HEK293 (cell line): ENCODE measurements around the gene HYPK.
A peak's percentile ranks its signal among the peaks of the same experiment; 100 is the strongest.

Source experiments
- CTCF ChIA-PET: fragments of 350-600 bp; formaldehyde crosslinking; extraction: SDS; loops from one replicate; lab custom pipeline; 2021; ENCODE audit warnings: antibody characterized with exemption; lab: Yijun Ruan, JAX
- POLR2A ChIA-PET: fragments of 300-600 bp; formaldehyde crosslinking; extraction: SDS; loops from one replicate; lab custom pipeline; 2020; ENCODE audit warnings: antibody characterized with exemption, inconsistent platforms; lab: Yijun Ruan, JAX
- H3K27ac ChIP-seq: fragments of 200-500 bp; sonication (Bioruptor generic); 2 replicates; pipeline ENCODE4 v1.5.1; 2014; ENCODE audit warnings: low read depth, low read length, control low read depth, inconsistent platforms; ENCODE audit errors: extremely low read depth
- H3K36me3 ChIP-seq, 2 experiments: fragments of 200-500 bp in 1 of 2; sonication (Bioruptor generic) in 1 of 2; 1 replicate in 1 of 2; 2 replicates in 1 of 2; pipeline ENCODE4 v1.5.1; 2014 to 2017; ENCODE audit warnings: inconsistent platforms in 2 of 2, low read length in 2 of 2; ENCODE audit not compliant: control insufficient read depth in 2 of 2, insufficient read depth in 1 of 2
- H3K4me1 ChIP-seq: fragments of 200-500 bp; sonication (Bioruptor generic); 2 replicates; pipeline ENCODE4 v1.5.1; 2014; ENCODE audit warnings: mild to moderate bottlenecking, low read length, inconsistent platforms; ENCODE audit not compliant: control insufficient read depth, insufficient read depth
- H3K4me3 ChIP-seq: 2 replicates; pipeline ENCODE4 v1.5.1; 2011; ENCODE audit warnings: low read depth, mild to moderate bottlenecking, control low read depth, low read length, moderate library complexity
- H3K9me3 ChIP-seq: fragments of 200-500 bp; sonication (Bioruptor generic); 2 replicates; pipeline ENCODE4 v1.5.1; 2014; ENCODE audit warnings: low read depth, low read length, inconsistent platforms; ENCODE audit not compliant: control insufficient read depth, insufficient read depth
- KLF16 ChIP-seq: fragments of 450-650 bp; formaldehyde crosslinking; IDR thresholded peaks from 2 replicates; pipeline ENCODE4 v1.5.1; 2017; ENCODE audit warnings: missing biosample characterization, missing genetic modification characterization
- WT1 ChIP-seq: fragments of 450-650 bp; formaldehyde crosslinking; IDR thresholded peaks from 2 replicates; pipeline ENCODE4 v1.5.1; 2016; ENCODE audit warnings: missing biosample characterization, missing genetic modification characterization
- ZIC2 ChIP-seq: fragments of 450-650 bp; formaldehyde crosslinking; IDR thresholded peaks from 2 replicates; pipeline ENCODE4 v1.5.1; 2016; ENCODE audit warnings: missing biosample characterization, missing genetic modification characterization
- ZNF239 ChIP-seq: fragments of 450-650 bp; formaldehyde crosslinking; IDR thresholded peaks from 2 replicates; pipeline ENCODE4 v1.5.1; 2016; ENCODE audit warnings: missing biosample characterization, missing genetic modification characterization
- ZNF324 ChIP-seq: fragments of 450-650 bp; formaldehyde crosslinking; IDR thresholded peaks from 2 replicates; pipeline ENCODE4 v1.5.1; 2016; ENCODE audit warnings: missing biosample characterization, missing genetic modification characterization
- ZNF335 ChIP-seq: fragments of 450-650 bp; formaldehyde crosslinking; conservative IDR thresholded peaks from 2 replicates; pipeline ENCODE4 v1.5.1; 2016; ENCODE audit warnings: missing biosample characterization, missing genetic modification characterization
- ZNF501 ChIP-seq: fragments of 450-650 bp; formaldehyde crosslinking; IDR thresholded peaks from 2 replicates; pipeline ENCODE4 v1.5.1; 2016; ENCODE audit warnings: missing biosample characterization, missing genetic modification characterization
- ZNF571 ChIP-seq: fragments of 450-650 bp; formaldehyde crosslinking; IDR thresholded peaks from 2 replicates; pipeline ENCODE4 v1.5.0; 2017; ENCODE audit warnings: missing biosample characterization, missing genetic modification characterization
- ZNF629 ChIP-seq: fragments of 450-650 bp; formaldehyde crosslinking; IDR thresholded peaks from 2 replicates; pipeline ENCODE4 v1.5.1; 2017; ENCODE audit warnings: missing biosample characterization, missing genetic modification characterization
- ZNF664 ChIP-seq: fragments of 450-650 bp; formaldehyde crosslinking; IDR thresholded peaks from 2 replicates; pipeline ENCODE4 v1.5.1; 2016; ENCODE audit warnings: missing biosample characterization, missing genetic modification characterization
- ZNF701 ChIP-seq: fragments of 450-650 bp; formaldehyde crosslinking; IDR thresholded peaks from 2 replicates; pipeline ENCODE4 v1.5.1; 2016; ENCODE audit warnings: missing biosample characterization, missing genetic modification characterization
- ZNF768 ChIP-seq: fragments of 450-650 bp; formaldehyde crosslinking; IDR thresholded peaks from 2 replicates; pipeline ENCODE4 v1.5.1; 2018; ENCODE audit warnings: missing biosample characterization, mild to moderate bottlenecking, missing genetic modification characterization
- ZSCAN30 ChIP-seq: fragments of 450-650 bp; IDR thresholded peaks from 2 replicates; pipeline ENCODE4 v1.5.1; 2018; ENCODE audit warnings: missing biosample characterization, mild to moderate bottlenecking, missing genetic modification characterization, moderate library complexity
- TF ChIP-seq, protein P1 (sequence below): fragments of 450-650 bp; formaldehyde crosslinking; IDR thresholded peaks from 2 replicates; pipeline ENCODE4 v1.5.1; 2016; ENCODE audit warnings: missing biosample characterization, missing genetic modification characterization
- TF ChIP-seq, protein P2 (sequence below): fragments of 450-650 bp; formaldehyde crosslinking; IDR thresholded peaks from 2 replicates; pipeline ENCODE4 v1.5.1; 2016; ENCODE audit warnings: missing biosample characterization, missing genetic modification characterization
- TF ChIP-seq, protein P3 (sequence below): fragments of 450-650 bp; formaldehyde crosslinking; conservative IDR thresholded peaks from 2 replicates; pipeline ENCODE4 v1.5.1; 2016; ENCODE audit warnings: low read depth, missing biosample characterization, missing genetic modification characterization
- TF ChIP-seq, protein P4 (sequence below): fragments of 450-650 bp; formaldehyde crosslinking; IDR thresholded peaks from 2 replicates; pipeline ENCODE4 v1.5.1; 2016; ENCODE audit warnings: missing biosample characterization, missing genetic modification characterization
- TF ChIP-seq, protein P5 (sequence below): fragments of 450-650 bp; formaldehyde crosslinking; IDR thresholded peaks from 2 replicates; pipeline ENCODE4 v1.5.1; 2016; ENCODE audit warnings: missing biosample characterization, missing genetic modification characterization
- TF ChIP-seq, protein P6 (sequence below): fragments of 450-650 bp; formaldehyde crosslinking; IDR thresholded peaks from 2 replicates; pipeline ENCODE4 v1.5.1; 2016; ENCODE audit warnings: missing biosample characterization, missing genetic modification characterization
- TF ChIP-seq, protein P7 (sequence below): fragments of 450-650 bp; formaldehyde crosslinking; IDR thresholded peaks from 2 replicates; pipeline ENCODE4 v1.5.1; 2017; ENCODE audit warnings: missing biosample characterization, missing genetic modification characterization

HYPK gene

DNA sequence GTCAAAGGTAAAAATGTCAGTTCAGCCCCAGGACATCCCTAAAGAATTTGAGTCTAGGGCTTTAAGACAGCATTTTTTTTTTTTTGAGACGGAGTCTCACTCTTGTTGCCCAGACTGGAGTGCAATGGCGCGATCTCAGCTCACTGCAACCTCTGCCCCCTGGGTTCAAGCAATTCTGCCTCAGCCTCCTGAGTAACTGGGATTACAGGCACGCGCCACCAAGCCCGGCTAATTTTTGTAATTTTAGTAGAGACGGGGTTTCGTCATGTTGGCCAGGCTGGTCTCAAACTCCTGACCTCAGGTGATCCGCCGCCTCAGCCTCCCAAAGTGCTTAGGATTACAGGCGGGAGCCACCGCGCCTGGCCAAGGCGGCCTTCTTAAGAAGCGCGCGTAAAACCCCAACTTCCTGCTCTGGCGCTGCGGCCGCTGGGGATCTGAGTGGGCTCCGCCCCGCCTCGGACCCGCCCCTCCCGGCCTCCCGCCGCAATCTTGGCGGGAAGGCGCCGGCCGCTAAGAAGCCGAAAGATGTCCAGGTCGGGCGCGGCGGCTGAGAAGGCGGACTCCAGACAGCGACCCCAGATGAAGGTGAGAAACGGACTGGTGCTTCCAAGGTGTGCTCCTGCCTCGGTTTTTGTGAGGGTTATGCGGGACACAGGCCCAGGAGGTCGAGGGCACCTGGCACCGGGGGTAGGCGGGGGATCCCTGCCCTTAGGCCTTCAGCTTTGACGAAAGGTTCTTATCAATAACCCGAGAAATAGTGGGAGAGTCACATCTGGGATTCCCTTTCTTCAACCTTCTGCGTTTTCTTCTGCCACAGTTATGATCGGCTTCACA lies 26.3 kb downstream of the HYPK start, which contains the start of gene WDR76:
TSS of gene WDR76 (plus strand) at position 495 of the 834 bp plus-strand sequence. CDS start at position 526, 31 bp downstream.
- CTCF ChIA-PET: no interaction called here
- Histone ChIP-seq H3K27ac (peak within 1 kb of the TSS; percentile 75), H3K4me1 (0 out of 2 replicates have a peak, but pooled peaks cover 4% of the 10 kb centered on the region)
- TF ChIP-seq ZIC2 (tag by site-specific recombination) (peak; percentile 37; the same call in 1 of the 2 replicates), ZNF239 (tag by site-specific recombination) (no peak), ZSCAN30 (tag by site-specific recombination) (peak; percentile 52; the same call in 1 of the 2 replicates), ZNF324 (peak; percentile 62; the same call in 1 of the 2 replicates), ZNF768 (tag by site-specific recombination) (no peak), WT1 (tag by site-specific recombination) (0 out of 2 replicates have a peak, but pooled peaks have one; percentile 42), ZNF701 (no peak), ZNF629 (tag by site-specific recombination) (peak; percentile 24), ZNF335 (tag by site-specific recombination) (peak; percentile 86), ZNF571 (no peak), ZNF501 (tag by site-specific recombination) (peak; percentile 71; the same call in 1 of the 2 replicates), ZNF664 (tag by site-specific recombination) (no peak), KLF16 (tag by site-specific recombination) (peak; percentile 27; the same call in 1 of the 2 replicates)
- TF ChIP-seq, protein P1, sequence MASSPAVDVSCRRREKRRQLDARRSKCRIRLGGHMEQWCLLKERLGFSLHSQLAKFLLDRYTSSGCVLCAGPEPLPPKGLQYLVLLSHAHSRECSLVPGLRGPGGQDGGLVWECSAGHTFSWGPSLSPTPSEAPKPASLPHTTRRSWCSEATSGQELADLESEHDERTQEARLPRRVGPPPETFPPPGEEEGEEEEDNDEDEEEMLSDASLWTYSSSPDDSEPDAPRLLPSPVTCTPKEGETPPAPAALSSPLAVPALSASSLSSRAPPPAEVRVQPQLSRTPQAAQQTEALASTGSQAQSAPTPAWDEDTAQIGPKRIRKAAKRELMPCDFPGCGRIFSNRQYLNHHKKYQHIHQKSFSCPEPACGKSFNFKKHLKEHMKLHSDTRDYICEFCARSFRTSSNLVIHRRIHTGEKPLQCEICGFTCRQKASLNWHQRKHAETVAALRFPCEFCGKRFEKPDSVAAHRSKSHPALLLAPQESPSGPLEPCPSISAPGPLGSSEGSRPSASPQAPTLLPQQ (tag by site-specific recombination): peak; percentile 73; the same call in 1 of the 2 replicates
- TF ChIP-seq, protein P2, sequence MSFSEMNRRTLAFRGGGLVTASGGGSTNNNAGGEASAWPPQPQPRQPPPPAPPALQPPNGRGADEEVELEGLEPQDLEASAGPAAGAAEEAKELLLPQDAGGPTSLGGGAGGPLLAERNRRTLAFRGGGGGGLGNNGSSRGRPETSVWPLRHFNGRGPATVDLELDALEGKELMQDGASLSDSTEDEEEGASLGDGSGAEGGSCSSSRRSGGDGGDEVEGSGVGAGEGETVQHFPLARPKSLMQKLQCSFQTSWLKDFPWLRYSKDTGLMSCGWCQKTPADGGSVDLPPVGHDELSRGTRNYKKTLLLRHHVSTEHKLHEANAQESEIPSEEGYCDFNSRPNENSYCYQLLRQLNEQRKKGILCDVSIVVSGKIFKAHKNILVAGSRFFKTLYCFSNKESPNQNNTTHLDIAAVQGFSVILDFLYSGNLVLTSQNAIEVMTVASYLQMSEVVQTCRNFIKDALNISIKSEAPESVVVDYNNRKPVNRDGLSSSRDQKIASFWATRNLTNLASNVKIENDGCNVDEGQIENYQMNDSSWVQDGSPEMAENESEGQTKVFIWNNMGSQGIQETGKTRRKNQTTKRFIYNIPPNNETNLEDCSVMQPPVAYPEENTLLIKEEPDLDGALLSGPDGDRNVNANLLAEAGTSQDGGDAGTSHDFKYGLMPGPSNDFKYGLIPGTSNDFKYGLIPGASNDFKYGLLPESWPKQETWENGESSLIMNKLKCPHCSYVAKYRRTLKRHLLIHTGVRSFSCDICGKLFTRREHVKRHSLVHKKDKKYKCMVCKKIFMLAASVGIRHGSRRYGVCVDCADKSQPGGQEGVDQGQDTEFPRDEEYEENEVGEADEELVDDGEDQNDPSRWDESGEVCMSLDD (tag by site-specific recombination): 0 out of 2 replicates have a peak, but pooled peaks have one; percentile 28
- TF ChIP-seq, protein P3, sequence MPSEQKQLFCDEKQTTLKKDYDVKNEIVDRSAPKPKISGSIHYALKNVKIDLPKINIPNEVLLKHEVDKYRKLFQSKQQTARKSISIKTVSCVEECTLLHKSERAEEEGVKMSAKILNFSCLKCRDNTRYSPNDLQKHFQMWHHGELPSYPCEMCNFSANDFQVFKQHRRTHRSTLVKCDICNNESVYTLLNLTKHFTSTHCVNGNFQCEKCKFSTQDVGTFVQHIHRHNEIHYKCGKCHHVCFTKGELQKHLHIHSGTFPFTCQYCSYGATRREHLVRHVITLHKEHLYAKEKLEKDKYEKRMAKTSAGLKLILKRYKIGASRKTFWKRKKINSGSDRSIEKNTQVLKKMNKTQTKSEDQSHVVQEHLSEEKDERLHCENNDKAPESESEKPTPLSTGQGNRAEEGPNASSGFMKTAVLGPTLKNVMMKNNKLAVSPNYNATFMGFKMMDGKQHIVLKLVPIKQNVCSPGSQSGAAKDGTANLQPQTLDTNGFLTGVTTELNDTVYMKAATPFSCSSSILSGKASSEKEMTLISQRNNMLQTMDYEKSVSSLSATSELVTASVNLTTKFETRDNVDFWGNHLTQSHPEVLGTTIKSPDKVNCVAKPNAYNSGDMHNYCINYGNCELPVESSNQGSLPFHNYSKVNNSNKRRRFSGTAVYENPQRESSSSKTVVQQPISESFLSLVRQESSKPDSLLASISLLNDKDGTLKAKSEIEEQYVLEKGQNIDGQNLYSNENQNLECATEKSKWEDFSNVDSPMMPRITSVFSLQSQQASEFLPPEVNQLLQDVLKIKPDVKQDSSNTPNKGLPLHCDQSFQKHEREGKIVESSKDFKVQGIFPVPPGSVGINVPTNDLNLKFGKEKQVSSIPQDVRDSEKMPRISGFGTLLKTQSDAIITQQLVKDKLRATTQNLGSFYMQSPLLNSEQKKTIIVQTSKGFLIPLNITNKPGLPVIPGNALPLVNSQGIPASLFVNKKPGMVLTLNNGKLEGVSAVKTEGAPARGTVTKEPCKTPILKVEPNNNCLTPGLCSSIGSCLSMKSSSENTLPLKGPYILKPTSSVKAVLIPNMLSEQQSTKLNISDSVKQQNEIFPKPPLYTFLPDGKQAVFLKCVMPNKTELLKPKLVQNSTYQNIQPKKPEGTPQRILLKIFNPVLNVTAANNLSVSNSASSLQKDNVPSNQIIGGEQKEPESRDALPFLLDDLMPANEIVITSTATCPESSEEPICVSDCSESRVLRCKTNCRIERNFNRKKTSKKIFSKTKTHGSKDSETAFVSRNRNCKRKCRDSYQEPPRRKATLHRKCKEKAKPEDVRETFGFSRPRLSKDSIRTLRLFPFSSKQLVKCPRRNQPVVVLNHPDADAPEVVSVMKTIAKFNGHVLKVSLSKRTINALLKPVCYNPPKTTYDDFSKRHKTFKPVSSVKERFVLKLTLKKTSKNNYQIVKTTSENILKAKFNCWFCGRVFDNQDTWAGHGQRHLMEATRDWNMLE (tag by site-specific recombination): peak; percentile 47; the same call in 1 of the 2 replicates
- TF ChIP-seq, protein P4, sequence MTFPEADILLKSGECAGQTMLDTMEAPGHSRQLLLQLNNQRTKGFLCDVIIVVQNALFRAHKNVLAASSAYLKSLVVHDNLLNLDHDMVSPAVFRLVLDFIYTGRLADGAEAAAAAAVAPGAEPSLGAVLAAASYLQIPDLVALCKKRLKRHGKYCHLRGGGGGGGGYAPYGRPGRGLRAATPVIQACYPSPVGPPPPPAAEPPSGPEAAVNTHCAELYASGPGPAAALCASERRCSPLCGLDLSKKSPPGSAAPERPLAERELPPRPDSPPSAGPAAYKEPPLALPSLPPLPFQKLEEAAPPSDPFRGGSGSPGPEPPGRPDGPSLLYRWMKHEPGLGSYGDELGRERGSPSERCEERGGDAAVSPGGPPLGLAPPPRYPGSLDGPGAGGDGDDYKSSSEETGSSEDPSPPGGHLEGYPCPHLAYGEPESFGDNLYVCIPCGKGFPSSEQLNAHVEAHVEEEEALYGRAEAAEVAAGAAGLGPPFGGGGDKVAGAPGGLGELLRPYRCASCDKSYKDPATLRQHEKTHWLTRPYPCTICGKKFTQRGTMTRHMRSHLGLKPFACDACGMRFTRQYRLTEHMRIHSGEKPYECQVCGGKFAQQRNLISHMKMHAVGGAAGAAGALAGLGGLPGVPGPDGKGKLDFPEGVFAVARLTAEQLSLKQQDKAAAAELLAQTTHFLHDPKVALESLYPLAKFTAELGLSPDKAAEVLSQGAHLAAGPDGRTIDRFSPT (tag by site-specific recombination): peak; percentile 42; the same call in 1 of the 2 replicates
- TF ChIP-seq, protein P5, sequence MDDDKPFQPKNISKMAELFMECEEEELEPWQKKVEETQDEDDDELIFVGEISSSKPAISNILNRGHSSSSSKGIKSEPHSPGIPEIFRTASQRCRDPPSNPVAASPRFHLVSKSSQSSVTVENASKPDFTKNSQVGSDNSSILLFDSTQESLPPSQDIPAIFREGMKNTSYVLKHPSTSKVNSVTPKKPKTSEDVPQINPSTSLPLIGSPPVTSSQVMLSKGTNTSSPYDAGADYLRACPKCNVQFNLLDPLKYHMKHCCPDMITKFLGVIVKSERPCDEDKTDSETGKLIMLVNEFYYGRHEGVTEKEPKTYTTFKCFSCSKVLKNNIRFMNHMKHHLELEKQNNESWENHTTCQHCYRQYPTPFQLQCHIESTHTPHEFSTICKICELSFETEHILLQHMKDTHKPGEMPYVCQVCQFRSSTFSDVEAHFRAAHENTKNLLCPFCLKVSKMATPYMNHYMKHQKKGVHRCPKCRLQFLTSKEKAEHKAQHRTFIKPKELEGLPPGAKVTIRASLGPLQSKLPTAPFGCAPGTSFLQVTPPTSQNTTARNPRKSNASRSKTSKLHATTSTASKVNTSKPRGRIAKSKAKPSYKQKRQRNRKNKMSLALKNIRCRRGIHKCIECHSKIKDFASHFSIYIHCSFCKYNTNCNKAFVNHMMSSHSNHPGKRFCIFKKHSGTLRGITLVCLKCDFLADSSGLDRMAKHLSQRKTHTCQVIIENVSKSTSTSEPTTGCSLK (tag by site-specific recombination): no peak
- TF ChIP-seq, protein P6, sequence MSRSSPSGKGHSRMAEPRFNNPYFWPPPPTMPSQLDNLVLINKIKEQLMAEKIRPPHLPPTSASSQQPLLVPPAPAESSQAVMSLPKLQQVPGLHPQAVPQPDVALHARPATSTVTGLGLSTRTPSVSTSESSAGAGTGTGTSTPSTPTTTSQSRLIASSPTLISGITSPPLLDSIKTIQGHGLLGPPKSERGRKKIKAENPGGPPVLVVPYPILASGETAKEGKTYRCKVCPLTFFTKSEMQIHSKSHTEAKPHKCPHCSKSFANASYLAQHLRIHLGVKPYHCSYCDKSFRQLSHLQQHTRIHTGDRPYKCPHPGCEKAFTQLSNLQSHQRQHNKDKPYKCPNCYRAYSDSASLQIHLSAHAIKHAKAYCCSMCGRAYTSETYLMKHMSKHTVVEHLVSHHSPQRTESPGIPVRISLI (tag by site-specific recombination): no peak
- TF ChIP-seq, protein P7, sequence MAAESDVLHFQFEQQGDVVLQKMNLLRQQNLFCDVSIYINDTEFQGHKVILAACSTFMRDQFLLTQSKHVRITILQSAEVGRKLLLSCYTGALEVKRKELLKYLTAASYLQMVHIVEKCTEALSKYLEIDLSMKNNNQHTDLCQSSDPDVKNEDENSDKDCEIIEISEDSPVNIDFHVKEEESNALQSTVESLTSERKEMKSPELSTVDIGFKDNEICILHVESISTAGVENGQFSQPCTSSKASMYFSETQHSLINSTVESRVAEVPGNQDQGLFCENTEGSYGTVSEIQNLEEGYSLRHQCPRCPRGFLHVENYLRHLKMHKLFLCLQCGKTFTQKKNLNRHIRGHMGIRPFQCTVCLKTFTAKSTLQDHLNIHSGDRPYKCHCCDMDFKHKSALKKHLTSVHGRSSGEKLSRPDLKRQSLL: no peak

More for the DNA sequence above, 26.3 kb downstream of the HYPK start, which contains the start of gene WDR76:
- POLR2A ChIA-PET: no interaction called here
- Histone ChIP-seq H3K4me3 (peak within 1 kb of the TSS; percentile 70), H3K9me3 (no peaks in the 10 kb centered on the region), H3K36me3 (peaks cover 13 to 25% of the 10 kb centered on the region in 2 experiments; a peak in 2 of 3 replicates)
